GM12878 (cell line): ENCODE data around the gene HSF4. TPM values are rescaled to one million over a fixed set of nuclear protein-coding genes. Genes with fewer than 3 reads are reported as not detected.

ENCODE experiments used
- ATAC-seq: fragments of 200-7000 bp; cut with Tn5 transposase; 3 replicates; pipeline ENCODE4 v1.9.1; 2020; ENCODE audit warnings: mild to moderate bottlenecking, moderate library complexity
- BruUV-seq: library from RNA; stranded (reverse); fragments of 400-500 nt; replicated peaks from 2 replicates; lab custom pipeline; 2021; lab: Mats Ljungman, UMichigan
- CTCF ChIA-PET: fragments of 300-600 bp; sonication (Branson Sonifier 250); formaldehyde crosslinking; extraction: SDS; loops from one replicate; lab custom pipeline; 2021; ENCODE audit warnings: inconsistent platforms; lab: Yijun Ruan, JAX
- POLR2A ChIA-PET: fragments of 350-600 bp; formaldehyde crosslinking; extraction: SDS; loops from one replicate; lab custom pipeline; 2021; ENCODE audit warnings: inconsistent platforms; lab: Charles Lee
- RAD21 ChIA-PET: fragments of 300-600 bp; sonication (Branson Sonifier 250); formaldehyde crosslinking; loops from one replicate; lab custom pipeline; 2023; ENCODE audit warnings: antibody characterized with exemption; ENCODE audit not compliant: unreplicated experiment; lab: Charles Lee
- SMC1A ChIA-PET: fragments of 300-600 bp; sonication (Branson Sonifier 250); formaldehyde crosslinking; loops from one replicate; lab custom pipeline; 2023; ENCODE audit not compliant: unreplicated experiment, uncharacterized antibody; lab: Charles Lee
- DNase-seq: peaks from one replicate; pipeline ENCODE4 v3.0.0-alpha.2; 2011; ENCODE audit warnings: low read depth, low spot score
- FAIRE-seq: peaks from 3 replicates; lab custom pipeline; 2011; peaks lifted over from hg19 to GRCh38; lab: Jason Lieb, UNC
- H2AFZ ChIP-seq: 2 replicates; pipeline ENCODE4 v1.6.0; 2011; ENCODE audit warnings: low read depth, low read length, control low read depth; ENCODE audit not compliant: control insufficient read depth
- H3K27ac ChIP-seq: 2 replicates; pipeline ENCODE4 v1.5.1; 2011; ENCODE audit warnings: control low read depth; ENCODE audit not compliant: control insufficient read depth, insufficient read depth
- H3K27me3 ChIP-seq, 2 experiments: replicated peaks in 1 of 2; 2 replicates each; pipeline versions ENCODE4 v1.6.0 to v1.6.1; 2011; ENCODE audit warnings: low read length in 1 of 2; ENCODE audit not compliant: control insufficient read depth in 2 of 2, insufficient read depth in 2 of 2
- H3K36me3 ChIP-seq, 2 experiments: 2 replicates each; pipeline ENCODE4 v1.5.1; 2011; ENCODE audit warnings: low read length in 1 of 2; ENCODE audit not compliant: control insufficient read depth in 2 of 2, insufficient read depth in 2 of 2
- H3K4me1 ChIP-seq: 2 replicates; pipeline ENCODE4 v1.6.1; 2011; ENCODE audit warnings: mild to moderate bottlenecking, low read length, moderate library complexity, mixed read lengths; ENCODE audit not compliant: control insufficient read depth, insufficient read depth
- H3K4me2 ChIP-seq: 2 replicates; pipeline ENCODE4 v1.6.0; 2011; ENCODE audit warnings: control low read depth; ENCODE audit not compliant: control insufficient read depth, insufficient read depth
- H3K4me3 ChIP-seq: fragments of 200-600 bp; sonication (generic); 2 replicates; pipeline ENCODE4 v1.5.1; 2016
- H3K79me2 ChIP-seq: 2 replicates; pipeline ENCODE4 v1.6.0; 2011; ENCODE audit warnings: low read length; ENCODE audit not compliant: control insufficient read depth, insufficient read depth
- H3K9ac ChIP-seq: 2 replicates; pipeline ENCODE4 v1.8.0; 2011; ENCODE audit warnings: low read length, control low read depth, mixed read lengths; ENCODE audit not compliant: control insufficient read depth, insufficient read depth
- H3K9me3 ChIP-seq: replicated peaks from 3 replicates; pipeline ENCODE4 v1.5.1; 2011; ENCODE audit warnings: mild to moderate bottlenecking, low read length; ENCODE audit not compliant: control insufficient read depth, insufficient read depth
- H4K20me1 ChIP-seq: 2 replicates; pipeline ENCODE4 v1.6.0; 2011; ENCODE audit not compliant: control insufficient read depth, insufficient read depth
- CEBPB ChIP-seq, 2 experiments: fragments of 150-350 bp in 1 of 2; IDR thresholded peaks; 2 replicates each; pipeline ENCODE4 v1.6.1; 2012 to 2014; ENCODE audit warnings: low read depth in 2 of 2, low read length in 2 of 2, borderline replicate concordance in 1 of 2, inconsistent platforms in 1 of 2
- CTCF ChIP-seq, 3 experiments: IDR thresholded peaks in 2 of 3; conservative IDR thresholded peaks in 1 of 3; 2 replicates each; pipeline ENCODE4 v1.5.1; 2011; ENCODE audit warnings: low read depth in 3 of 3, low read length in 3 of 3, mild to moderate bottlenecking in 3 of 3, control low read depth in 2 of 3, moderate library complexity in 2 of 3, inconsistent platforms in 1 of 3, mixed read lengths in 1 of 3; ENCODE audit not compliant: control insufficient read depth in 2 of 3, insufficient read depth in 1 of 3; ENCODE audit errors: extremely low read depth in 1 of 3
- NKRF ChIP-seq: fragments of 450-650 bp; conservative IDR thresholded peaks from 2 replicates; pipeline ENCODE4 v1.6.1; 2017; ENCODE audit warnings: mild to moderate bottlenecking, moderate library complexity
- POLR2A ChIP-seq: IDR thresholded peaks from 2 replicates; pipeline ENCODE4 v1.6.1; 2011; ENCODE audit warnings: low read depth, mild to moderate bottlenecking, low read length
- POLR2AphosphoS2 ChIP-seq: IDR thresholded peaks from 2 replicates; pipeline ENCODE4 v1.6.1; 2011; ENCODE audit warnings: low read depth, mild to moderate bottlenecking, low read length, improper control_type of control experiment, moderate library complexity
- WGBS: methylation state at CpG from one replicate; pipeline ENCODE4 v1.1.6; 2016; ENCODE audit warnings: low lambda C conversion rate; ENCODE audit not compliant: insufficient replicate concordance, insufficient coverage; ENCODE audit errors: missing lambda C conversion rate; 5-methylcytosine and 5-hydroxymethylcytosine counted together
- in situ Hi-C: fragments of 300-500 bp; cut with MboI; formaldehyde crosslinking; loops from 9 replicates; pipeline ENCODE4 v1.14.3; 2018; ENCODE audit warnings: mixed read lengths
- intact Hi-C: fragments of 100-400 bp; cut with micrococcal nuclease; formaldehyde crosslinking; loops from one replicate; pipeline ENCODE4 v1.14.2; 2022; ENCODE audit not compliant: unreplicated experiment
- polyA plus RNA-seq, 11 experiments: library from polyadenylated mRNA; depleted of rRNA in 4 of 11; unstranded in 6 of 11; stranded (reverse) in 5 of 11; fragments of >200 nt; fragmentation: Nextera tagmentation in 4 of 11; fragmentation: Illumina TruSeq in 1 of 11; extraction: Ambion mirVana in 4 of 11; extraction: Trizol in 1 of 11; gene quantifications; 1 replicate in 1 of 11; 2 replicates in 10 of 11; pipeline versions ENCODE4 v1.2.1 to v1.2.3, GENCODE V29; 2011 to 2016; ENCODE audit warnings: inconsistent platforms in 2 of 11, missing spikeins in 2 of 11, low read depth in 1 of 11
- total RNA-seq, 4 experiments: library from RNA; depleted of rRNA in 3 of 4; stranded (reverse); fragments of >200 nt in 3 of 4; fragmentation: Illumina TruSeq in 1 of 4; extraction: Trizol in 1 of 4; gene quantifications; 2 replicates each; pipeline versions ENCODE4 v1.2.1 to v1.2.3, GENCODE V29; 2013 to 2021

Gene HSF4
- total and polyA plus RNA-seq, 10 of the 15 experiments (the other 5 are each of a cell fraction or from before 2014, with no cell fraction given) = 0.31 to 9.9 (median 2.6) TPM; not detected in 1

GRCh38 chr16:67208154-67208896 lies 43.8 kb downstream of the HSF4 start:
- peak; percentile 71 for TF ChIP-seq POLR2A
- TF ChIP-seq NKRF = no peak
- TF ChIP-seq POLR2AphosphoS2 = peak; percentile 67; the same call in 1 of the 2 replicates
- no peak overlapping the region for H2AFZ ChIP-seq
- 80% methylated on average over 10 of the region's 11 CpGs for WGBS
- RAD21 ChIA-PET = no interaction called here
- no peaks in the 10 kb centered on the region for H3K27me3 ChIP-seq
- H3K79me2 ChIP-seq = no peaks in the 10 kb centered on the region
- ATAC-seq (no peak), DNase-seq (no peak), FAIRE-seq (no peak)
- in situ Hi-C loops (no loop called here), intact Hi-C loops (no loop called here)
- no peak overlapping the region for H3K9ac ChIP-seq
- no peaks in the 10 kb centered on the region for H3K4me1 ChIP-seq
- H3K4me3 ChIP-seq = no peak overlapping the region
- H3K9me3 ChIP-seq = no peaks in the 10 kb centered on the region
- BruUV-seq = no TSS peak
- SMC1A ChIA-PET = no interaction called here
- no peak overlapping the region for H3K27ac ChIP-seq
- POLR2A ChIA-PET = interaction anchor here (0.6 to 1.0 kb wide), 2 partner anchors 9 to 15 kb away, joined by 3 read pairs; no protein-coding TSS in a partner anchor
- no peaks in the 10 kb centered on the region for H4K20me1 ChIP-seq
- CTCF ChIA-PET = interaction anchor here (1.3 kb wide), 1 partner anchor 52 kb away, joined by 5 read pairs; no protein-coding TSS in a partner anchor
- peaks cover 0 to 6% of the 10 kb centered on the region in 2 experiments; a peak in 2 of 4 replicates for H3K36me3 ChIP-seq
- no peak overlapping the region for H3K4me2 ChIP-seq

- Histone ChIP-seq H3K4me2 (no peak overlapping the region), H3K27me3 (no peaks in the 10 kb centered on the region), H3K79me2 (no peaks in the 10 kb centered on the region), H3K27ac (no peak overlapping the region), H4K20me1 (no peaks in the 10 kb centered on the region), H3K9me3 (no peaks in the 10 kb centered on the region), H3K4me1 (no peaks in the 10 kb centered on the region), H3K4me3 (no peak overlapping the region), H3K36me3 (no peaks in the 10 kb centered on the region), H3K9ac (no peak overlapping the region), H2AFZ (no peak overlapping the region)
- FAIRE-seq (no peak), ATAC-seq (no peak), DNase-seq (no peak)
- WGBS = 40% methylated on average over 2 of the region's 8 CpGs
- in situ Hi-C loops = no loop called here
- RAD21 ChIA-PET = no interaction called here
- SMC1A ChIA-PET = no interaction called here
- TF ChIP-seq CEBPB (IDR thresholded peaks at IDR 0.05; ENCODE audit: borderline replicate concordance in 1 of 2, low read depth in 2 of 2, low read length in 2 of 2) (no peak), CTCF (IDR thresholded peaks at IDR 0.05 in 2 of 3, conservative IDR thresholded peaks at IDR 0.05 in 1 of 3; ENCODE audit: control insufficient read depth in 2 of 3, extremely low read depth in 1 of 3, insufficient read depth in 1 of 3, low read depth in 3 of 3, low read length in 3 of 3) (no peak)
- BruUV-seq = no TSS peak
- CTCF ChIA-PET = no interaction called here
- intact Hi-C loops = no loop called here
- POLR2A ChIA-PET = no interaction called here
Observed at GRCh38 chr16:67209565-67209964, 45.0 kb downstream of the HSF4 start.
